Activated CD4-positive, alpha-beta T cell treated with anti-CD3 and anti-CD28 coated beads for 24 hours (primary cell): ENCODE results near the gene ELN.
"Not testable (repeated sequence)": the region's sequence is repeated elsewhere in the genome, so short reads cannot be mapped to it uniquely, and the experiment has no call there.

ENCODE experiments used
- DNase-seq, 2 donors: peaks; one replicate each; pipeline ENCODE4 v3.0.0-alpha.2; 2020; ENCODE audit warnings: low read depth in 2 of 2

The ELN gene

GRCh38 chr7:74000489-74001149 lies 27.4 kb upstream of the ELN start:
- no peak for DNase-seq

- DNase-seq: no peak
These were observed 26.9 kb upstream of the ELN start for GRCh38 chr7:74001150-74001494.

- no peak for DNase-seq
These were observed 25.4 kb upstream of the ELN start for GRCh38 chr7:74002474-74003017.

- no peak for DNase-seq
These were observed 24.4 kb upstream of the ELN start for GRCh38 chr7:74003621-74004020.

GRCh38 chr7:74006032-74006431 lies 21.9 kb upstream of the ELN start:
- DNase-seq: no peak

- DNase-seq: no peak
These were observed 21.3 kb upstream of the ELN start for GRCh38 chr7:74006451-74007241.

- DNase-seq: no peak
These were observed 20.8 kb upstream of the ELN start for GRCh38 chr7:74007242-74007567.

GRCh38 chr7:74008687-74009086 lies 19.3 kb upstream of the ELN start:
- no peak for DNase-seq

- DNase-seq: no peak
These were observed 18.3 kb upstream of the ELN start for GRCh38 chr7:74009719-74010118.

GRCh38 chr7:74010407-74010806 lies 17.6 kb upstream of the ELN start:
- no peak for DNase-seq

GRCh38 chr7:74011421-74011820 lies 16.6 kb upstream of the ELN start:
- not testable (repeated sequence) for DNase-seq

- no peak for DNase-seq
These were observed 15.1 kb upstream of the ELN start for GRCh38 chr7:74012842-74013249.

- no peak for DNase-seq
These were observed 14.3 kb upstream of the ELN start for GRCh38 chr7:74013539-74014272.

- no peak for DNase-seq
These were observed 13.0 kb upstream of the ELN start for GRCh38 chr7:74014931-74015330.

GRCh38 chr7:74015670-74016069 lies 12.3 kb upstream of the ELN start:
- no peak for DNase-seq

GRCh38 chr7:74017125-74017524 lies 10.8 kb upstream of the ELN start:
- DNase-seq: no peak

GRCh38 chr7:74018246-74018895 lies 9.6 kb upstream of the ELN start:
- no peak for DNase-seq

- DNase-seq: no peak
These were observed 8.8 kb upstream of the ELN start for GRCh38 chr7:74019149-74019548.

GRCh38 chr7:74020390-74020789 lies 7.6 kb upstream of the ELN start:
- no peak for DNase-seq

- no peak for DNase-seq
These were observed 6.2 kb upstream of the ELN start for GRCh38 chr7:74021546-74022320.

- DNase-seq: no peak
These were observed 5.5 kb upstream of the ELN start for GRCh38 chr7:74022507-74022906.
